SK-N-SH treated with all-trans-retinoic acid at 6 μM for 48 hours (cell line): Measurements from ENCODE around the gene UTP4.

ENCODE experiments used
- ATAC-seq: fragments of 200-7000 bp; cut with Tn5 transposase; 3 replicates; pipeline ENCODE4 v1.9.1; 2020; ENCODE audit warnings: mild to moderate bottlenecking, moderate library complexity
- ARNTL ChIP-seq: fragments of 450-650 bp; formaldehyde crosslinking; IDR thresholded peaks from 2 replicates; pipeline ENCODE4 v1.5.0; 2020; ENCODE audit warnings: low read depth, mild to moderate bottlenecking, moderate library complexity, borderline replicate concordance
- CSDC2 ChIP-seq: fragments of 250-450 bp; sonication (Bioruptor Pico); IDR thresholded peaks from 2 replicates; pipeline ENCODE4 v1.5.0; 2020; ENCODE audit warnings: mild to moderate bottlenecking, moderate library complexity
- ESRRG ChIP-seq: fragments of 250-450 bp; sonication (Bioruptor Pico); IDR thresholded peaks from 2 replicates; pipeline ENCODE4 v1.6.1; 2021; ENCODE audit warnings: mild to moderate bottlenecking
- GLIS3 ChIP-seq: fragments of 250-450 bp; sonication (Bioruptor Pico); IDR thresholded peaks from 2 replicates; pipeline ENCODE4 v1.5.0; 2020; ENCODE audit warnings: mild to moderate bottlenecking, moderate library complexity
- ISL1 ChIP-seq: fragments of 250-450 bp; sonication (Bioruptor Pico); IDR thresholded peaks from 2 replicates; pipeline ENCODE4 v2.1.2; 2022; ENCODE audit warnings: mild to moderate bottlenecking, moderate library complexity
- OSR1 ChIP-seq: fragments of 250-450 bp; sonication (Bioruptor Pico); IDR thresholded peaks from 2 replicates; pipeline ENCODE4 v1.8.0; 2022; ENCODE audit warnings: moderate library complexity, mild to moderate bottlenecking, inconsistent platforms
- PPARA ChIP-seq: fragments of 250-450 bp; sonication (Bioruptor Pico); IDR thresholded peaks from 2 replicates; pipeline ENCODE4 v1.5.0; 2020; ENCODE audit warnings: mild to moderate bottlenecking, borderline replicate concordance
- RARB ChIP-seq: fragments of 250-450 bp; sonication (Bioruptor Pico); IDR thresholded peaks from 2 replicates; pipeline ENCODE4 v1.8.0; 2021; ENCODE audit warnings: mild to moderate bottlenecking, moderate library complexity
- SNAI2 ChIP-seq: fragments of 250-450 bp; sonication (Bioruptor Pico); IDR thresholded peaks from 2 replicates; pipeline ENCODE4 v1.5.0; 2020; ENCODE audit warnings: mild to moderate bottlenecking, moderate library complexity
- TCF4 ChIP-seq: fragments of 250-450 bp; sonication (Bioruptor Pico); IDR thresholded peaks from 2 replicates; pipeline ENCODE4 v1.8.0; 2021; ENCODE audit warnings: mild to moderate bottlenecking, moderate library complexity, borderline replicate concordance
- TOX ChIP-seq: fragments of 250-450 bp; sonication (Bioruptor Pico); IDR thresholded peaks from 2 replicates; pipeline ENCODE4 v1.8.0; 2021; ENCODE audit warnings: mild to moderate bottlenecking, moderate library complexity, borderline replicate concordance
- ZC3H10 ChIP-seq: fragments of 250-450 bp; sonication (Bioruptor Pico); IDR thresholded peaks from 2 replicates; pipeline ENCODE4 v1.5.1; 2021; ENCODE audit warnings: mild to moderate bottlenecking, moderate library complexity
- ZFP3 ChIP-seq: fragments of 250-450 bp; sonication (Bioruptor Pico); IDR thresholded peaks from 2 replicates; pipeline ENCODE4 v1.5.0; 2020; ENCODE audit warnings: mild to moderate bottlenecking, moderate library complexity
- ZFP30 ChIP-seq: fragments of 450-650 bp; formaldehyde crosslinking; IDR thresholded peaks from 2 replicates; pipeline ENCODE4 v1.5.0; 2022; ENCODE audit warnings: mild to moderate bottlenecking, moderate library complexity
- ZNF565 ChIP-seq: fragments of 450-650 bp; formaldehyde crosslinking; conservative IDR thresholded peaks from 2 replicates; pipeline ENCODE4 v1.5.0; 2020; ENCODE audit warnings: low read depth, mild to moderate bottlenecking, moderate library complexity
- ZNF70 ChIP-seq: fragments of 450-650 bp; formaldehyde crosslinking; IDR thresholded peaks from 2 replicates; pipeline ENCODE4 v1.5.0; 2020; ENCODE audit warnings: mild to moderate bottlenecking, moderate library complexity
- ZNF8 ChIP-seq: fragments of 450-650 bp; formaldehyde crosslinking; IDR thresholded peaks from 2 replicates; pipeline ENCODE4 v1.5.0; 2020; ENCODE audit warnings: mild to moderate bottlenecking, moderate library complexity
- TF ChIP-seq, protein P1 (sequence below): fragments of 250-450 bp; sonication (Bioruptor Pico); IDR thresholded peaks from 2 replicates; pipeline ENCODE4 v1.8.0; 2020; ENCODE audit warnings: mild to moderate bottlenecking, moderate library complexity, borderline replicate concordance
- TF ChIP-seq, protein P2 (sequence below): fragments of 250-450 bp; sonication (Bioruptor Pico); IDR thresholded peaks from 2 replicates; pipeline ENCODE4 v1.5.1; 2020; ENCODE audit warnings: low read depth, mild to moderate bottlenecking, moderate library complexity
- TF ChIP-seq, protein P3 (sequence below): fragments of 250-450 bp; sonication (Bioruptor Pico); IDR thresholded peaks from 2 replicates; pipeline ENCODE4 v1.5.1; 2021; ENCODE audit warnings: mild to moderate bottlenecking, moderate library complexity
- TF ChIP-seq, protein P4 (sequence below): fragments of 250-450 bp; sonication (Bioruptor Pico); IDR thresholded peaks from 2 replicates; pipeline ENCODE4 v1.5.0; 2020; ENCODE audit warnings: mild to moderate bottlenecking, moderate library complexity

Gene UTP4

DNA sequence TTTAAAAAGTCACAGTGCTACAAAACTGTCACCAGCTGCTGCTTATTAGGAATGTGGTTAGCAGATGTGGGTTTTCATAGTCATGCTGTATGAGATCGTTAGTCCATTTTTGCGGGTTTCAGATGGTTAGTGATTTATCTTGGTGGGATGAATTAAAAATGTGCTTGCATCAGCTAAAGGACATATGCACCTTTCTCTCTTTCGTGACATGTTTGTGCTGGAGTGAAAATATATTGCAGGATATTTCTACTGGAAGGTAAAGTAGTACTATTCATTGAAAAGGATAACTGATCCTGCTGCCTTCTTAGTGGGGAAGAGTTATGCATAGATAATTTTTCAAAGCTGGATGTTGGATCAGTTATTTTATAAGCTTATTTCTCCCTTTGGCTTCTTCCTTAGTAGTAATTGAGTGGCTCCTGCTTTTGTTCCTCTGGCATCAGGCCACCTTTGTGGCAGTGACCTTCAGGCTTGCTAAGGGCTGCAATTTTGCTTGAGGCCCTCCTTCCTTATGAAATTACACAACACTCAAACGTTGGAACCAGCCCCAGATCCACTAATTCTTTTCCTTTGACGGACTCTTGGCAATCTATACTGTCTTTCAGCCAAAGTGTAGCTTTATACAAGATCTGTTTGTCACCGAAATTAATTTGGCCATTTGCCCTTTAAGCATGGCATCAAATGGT is 47.0 kb downstream of the UTP4 start:
- ATAC-seq = peak; percentile 79
- TF ChIP-seq TCF4 (CRISPR knock-in tag) = peak; percentile 54; the same call in 1 of the 2 replicates
- peak; percentile 88 for TF ChIP-seq ISL1 (CRISPR knock-in tag)
- no peak for TF ChIP-seq PPARA (CRISPR knock-in tag)

DNA sequence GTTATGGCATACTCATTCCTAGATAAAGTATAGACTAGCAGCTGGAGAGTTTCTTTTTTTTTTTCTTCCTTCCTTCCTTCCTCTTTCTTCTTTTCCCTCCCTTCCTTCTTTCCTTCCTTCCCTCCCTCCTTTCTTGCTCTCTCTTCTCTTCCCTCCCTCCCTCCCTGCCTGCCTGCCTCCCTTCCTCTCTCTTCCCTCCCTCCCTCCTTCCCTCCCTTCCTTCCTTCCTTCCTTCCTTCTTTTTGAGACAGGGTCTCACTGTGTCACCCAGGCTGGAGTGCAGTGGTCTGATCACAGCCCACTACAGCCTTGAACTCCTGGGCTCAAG is 47.5 kb downstream of the UTP4 start:
- ATAC-seq = no peak; the same call in 2 of the 3 replicates
- TF ChIP-seq ESRRG (CRISPR knock-in tag) (no peak), SNAI2 (CRISPR knock-in tag) (no peak), ZFP3 (CRISPR knock-in tag) (no peak), ARNTL (CRISPR knock-in tag) (no peak), TCF4 (CRISPR knock-in tag) (no peak), TOX (CRISPR knock-in tag) (no peak), GLIS3 (CRISPR knock-in tag) (no peak), RARB (CRISPR knock-in tag) (no peak), ZFP30 (CRISPR knock-in tag) (no peak), ZC3H10 (CRISPR knock-in tag) (no peak), ZNF565 (no peak), OSR1 (CRISPR knock-in tag) (no peak), CSDC2 (CRISPR knock-in tag) (no peak), ZNF70 (CRISPR knock-in tag) (no peak)
- TF ChIP-seq, protein P1, sequence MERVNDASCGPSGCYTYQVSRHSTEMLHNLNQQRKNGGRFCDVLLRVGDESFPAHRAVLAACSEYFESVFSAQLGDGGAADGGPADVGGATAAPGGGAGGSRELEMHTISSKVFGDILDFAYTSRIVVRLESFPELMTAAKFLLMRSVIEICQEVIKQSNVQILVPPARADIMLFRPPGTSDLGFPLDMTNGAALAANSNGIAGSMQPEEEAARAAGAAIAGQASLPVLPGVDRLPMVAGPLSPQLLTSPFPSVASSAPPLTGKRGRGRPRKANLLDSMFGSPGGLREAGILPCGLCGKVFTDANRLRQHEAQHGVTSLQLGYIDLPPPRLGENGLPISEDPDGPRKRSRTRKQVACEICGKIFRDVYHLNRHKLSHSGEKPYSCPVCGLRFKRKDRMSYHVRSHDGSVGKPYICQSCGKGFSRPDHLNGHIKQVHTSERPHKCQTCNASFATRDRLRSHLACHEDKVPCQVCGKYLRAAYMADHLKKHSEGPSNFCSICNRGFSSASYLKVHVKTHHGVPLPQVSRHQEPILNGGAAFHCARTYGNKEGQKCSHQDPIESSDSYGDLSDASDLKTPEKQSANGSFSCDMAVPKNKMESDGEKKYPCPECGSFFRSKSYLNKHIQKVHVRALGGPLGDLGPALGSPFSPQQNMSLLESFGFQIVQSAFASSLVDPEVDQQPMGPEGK (CRISPR knock-in tag) = no peak
- TF ChIP-seq, protein P2, sequence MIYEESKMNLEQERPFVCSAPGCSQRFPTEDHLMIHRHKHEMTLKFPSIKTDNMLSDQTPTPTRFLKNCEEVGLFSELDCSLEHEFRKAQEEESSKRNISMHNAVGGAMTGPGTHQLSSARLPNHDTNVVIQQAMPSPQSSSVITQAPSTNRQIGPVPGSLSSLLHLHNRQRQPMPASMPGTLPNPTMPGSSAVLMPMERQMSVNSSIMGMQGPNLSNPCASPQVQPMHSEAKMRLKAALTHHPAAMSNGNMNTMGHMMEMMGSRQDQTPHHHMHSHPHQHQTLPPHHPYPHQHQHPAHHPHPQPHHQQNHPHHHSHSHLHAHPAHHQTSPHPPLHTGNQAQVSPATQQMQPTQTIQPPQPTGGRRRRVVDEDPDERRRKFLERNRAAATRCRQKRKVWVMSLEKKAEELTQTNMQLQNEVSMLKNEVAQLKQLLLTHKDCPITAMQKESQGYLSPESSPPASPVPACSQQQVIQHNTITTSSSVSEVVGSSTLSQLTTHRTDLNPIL (CRISPR knock-in tag) = no peak
- TF ChIP-seq, protein P3, sequence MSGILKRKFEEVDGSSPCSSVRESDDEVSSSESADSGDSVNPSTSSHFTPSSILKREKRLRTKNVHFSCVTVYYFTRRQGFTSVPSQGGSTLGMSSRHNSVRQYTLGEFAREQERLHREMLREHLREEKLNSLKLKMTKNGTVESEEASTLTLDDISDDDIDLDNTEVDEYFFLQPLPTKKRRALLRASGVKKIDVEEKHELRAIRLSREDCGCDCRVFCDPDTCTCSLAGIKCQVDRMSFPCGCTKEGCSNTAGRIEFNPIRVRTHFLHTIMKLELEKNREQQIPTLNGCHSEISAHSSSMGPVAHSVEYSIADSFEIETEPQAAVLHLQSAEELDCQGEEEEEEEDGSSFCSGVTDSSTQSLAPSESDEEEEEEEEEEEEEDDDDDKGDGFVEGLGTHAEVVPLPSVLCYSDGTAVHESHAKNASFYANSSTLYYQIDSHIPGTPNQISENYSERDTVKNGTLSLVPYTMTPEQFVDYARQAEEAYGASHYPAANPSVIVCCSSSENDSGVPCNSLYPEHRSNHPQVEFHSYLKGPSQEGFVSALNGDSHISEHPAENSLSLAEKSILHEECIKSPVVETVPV (CRISPR knock-in tag) = no peak
- TF ChIP-seq, protein P4, sequence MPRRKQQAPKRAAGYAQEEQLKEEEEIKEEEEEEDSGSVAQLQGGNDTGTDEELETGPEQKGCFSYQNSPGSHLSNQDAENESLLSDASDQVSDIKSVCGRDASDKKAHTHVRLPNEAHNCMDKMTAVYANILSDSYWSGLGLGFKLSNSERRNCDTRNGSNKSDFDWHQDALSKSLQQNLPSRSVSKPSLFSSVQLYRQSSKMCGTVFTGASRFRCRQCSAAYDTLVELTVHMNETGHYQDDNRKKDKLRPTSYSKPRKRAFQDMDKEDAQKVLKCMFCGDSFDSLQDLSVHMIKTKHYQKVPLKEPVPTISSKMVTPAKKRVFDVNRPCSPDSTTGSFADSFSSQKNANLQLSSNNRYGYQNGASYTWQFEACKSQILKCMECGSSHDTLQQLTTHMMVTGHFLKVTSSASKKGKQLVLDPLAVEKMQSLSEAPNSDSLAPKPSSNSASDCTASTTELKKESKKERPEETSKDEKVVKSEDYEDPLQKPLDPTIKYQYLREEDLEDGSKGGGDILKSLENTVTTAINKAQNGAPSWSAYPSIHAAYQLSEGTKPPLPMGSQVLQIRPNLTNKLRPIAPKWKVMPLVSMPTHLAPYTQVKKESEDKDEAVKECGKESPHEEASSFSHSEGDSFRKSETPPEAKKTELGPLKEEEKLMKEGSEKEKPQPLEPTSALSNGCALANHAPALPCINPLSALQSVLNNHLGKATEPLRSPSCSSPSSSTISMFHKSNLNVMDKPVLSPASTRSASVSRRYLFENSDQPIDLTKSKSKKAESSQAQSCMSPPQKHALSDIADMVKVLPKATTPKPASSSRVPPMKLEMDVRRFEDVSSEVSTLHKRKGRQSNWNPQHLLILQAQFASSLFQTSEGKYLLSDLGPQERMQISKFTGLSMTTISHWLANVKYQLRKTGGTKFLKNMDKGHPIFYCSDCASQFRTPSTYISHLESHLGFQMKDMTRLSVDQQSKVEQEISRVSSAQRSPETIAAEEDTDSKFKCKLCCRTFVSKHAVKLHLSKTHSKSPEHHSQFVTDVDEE (CRISPR knock-in tag) = no peak

DNA sequence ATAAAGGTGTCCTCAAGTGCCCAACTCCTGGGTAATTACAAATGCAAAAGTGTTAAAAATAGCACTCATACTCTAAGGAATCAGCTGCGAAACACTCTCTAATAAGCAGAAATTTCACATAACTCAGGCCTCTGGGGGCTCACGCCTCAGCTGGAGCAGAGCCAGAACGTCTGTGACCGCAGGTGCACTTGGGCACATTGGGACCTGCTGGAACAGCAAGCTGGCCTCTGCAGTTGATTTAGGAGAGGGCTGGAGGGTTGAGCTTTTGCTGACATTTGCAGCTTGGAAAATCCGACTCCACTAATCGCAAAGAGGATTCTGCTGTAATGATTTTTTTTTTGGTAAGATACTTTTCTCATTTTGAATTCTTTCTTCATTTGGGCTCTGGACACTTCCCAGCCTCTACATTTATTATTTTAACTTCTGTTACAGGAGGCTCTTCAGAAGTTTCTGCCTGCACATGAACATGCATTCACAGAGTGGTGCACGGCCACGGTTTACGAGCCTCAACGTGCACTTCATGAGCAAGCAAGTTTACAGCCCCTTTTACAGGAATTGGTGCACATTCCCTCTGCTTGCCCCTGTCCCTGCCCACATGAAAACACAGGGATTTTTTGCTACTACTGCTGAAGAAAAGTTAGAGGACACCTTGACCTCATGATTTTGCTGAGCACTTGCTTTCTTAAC is 50.4 kb downstream of the UTP4 start:
- TF ChIP-seq ARNTL (CRISPR knock-in tag) (no peak), GLIS3 (CRISPR knock-in tag) (no peak), PPARA (CRISPR knock-in tag) (no peak), ZNF70 (CRISPR knock-in tag) (no peak), ESRRG (CRISPR knock-in tag) (no peak), ZC3H10 (CRISPR knock-in tag) (no peak), ZNF8 (CRISPR knock-in tag) (no peak), RARB (CRISPR knock-in tag) (no peak), CSDC2 (CRISPR knock-in tag) (no peak), OSR1 (CRISPR knock-in tag) (no peak)
- TF ChIP-seq, protein P4 (CRISPR knock-in tag) = no peak
- TF ChIP-seq, protein P1 (CRISPR knock-in tag) = no peak
- TF ChIP-seq, protein P3 (CRISPR knock-in tag) = no peak
- TF ChIP-seq, all 23 proteins: peak for 0
- ATAC-seq = no peak
